Measurements from ENCODE around the gene RUNDC1.

- TF ChIP-seq POLR2A (IDR thresholded peaks at IDR 0.05) (peak; percentile 46), CTCF (IDR thresholded peaks at IDR 0.05) (no peak)
Measured at GRCh38 chr17:43021741-43022512, 41.6 kb downstream of the RUNDC1 start, which contains the start of gene VAT1.

Data from right lobe of liver (tissue), 4 donors.